ENCODE measurements around the gene HDAC5.
"Not testable (repeated sequence)": the region's sequence is repeated elsewhere in the genome, so short reads cannot be mapped to it uniquely, and the experiment has no call there.

Gene HDAC5

DNA sequence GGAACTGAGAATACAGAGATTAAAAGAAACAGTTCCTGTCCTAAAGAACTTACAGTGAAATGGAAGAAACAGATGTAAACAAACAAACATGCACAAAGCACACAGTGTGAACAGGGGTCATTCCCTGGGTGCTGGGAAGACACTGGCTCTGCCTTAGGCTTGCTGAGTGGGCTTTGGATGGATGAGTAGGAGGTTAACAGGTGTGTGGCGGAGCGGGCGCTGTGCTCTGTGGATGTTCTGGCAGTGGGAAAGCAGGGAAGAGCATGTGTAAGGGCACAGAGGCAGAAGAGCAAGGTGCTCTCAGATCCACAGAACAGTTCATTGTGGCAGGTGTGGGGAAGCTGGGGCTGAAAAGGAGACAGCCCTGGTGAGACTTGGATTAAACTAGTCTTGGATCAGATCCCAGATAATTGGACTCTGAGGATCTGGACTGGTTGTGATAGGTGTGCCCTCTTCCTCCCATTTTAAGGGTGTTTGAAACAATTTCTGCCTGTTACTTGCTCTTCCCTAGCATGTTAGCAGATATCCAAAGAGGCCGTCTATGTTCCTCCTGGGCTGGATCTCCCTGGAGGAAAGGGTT is 26.4 kb upstream of the HDAC5 start:
- TF ChIP-seq EZH2phosphoT487 (IDR thresholded peaks at IDR 0.05; ENCODE audit: borderline replicate concordance) = no peak
- TF ChIP-seq, protein P1, sequence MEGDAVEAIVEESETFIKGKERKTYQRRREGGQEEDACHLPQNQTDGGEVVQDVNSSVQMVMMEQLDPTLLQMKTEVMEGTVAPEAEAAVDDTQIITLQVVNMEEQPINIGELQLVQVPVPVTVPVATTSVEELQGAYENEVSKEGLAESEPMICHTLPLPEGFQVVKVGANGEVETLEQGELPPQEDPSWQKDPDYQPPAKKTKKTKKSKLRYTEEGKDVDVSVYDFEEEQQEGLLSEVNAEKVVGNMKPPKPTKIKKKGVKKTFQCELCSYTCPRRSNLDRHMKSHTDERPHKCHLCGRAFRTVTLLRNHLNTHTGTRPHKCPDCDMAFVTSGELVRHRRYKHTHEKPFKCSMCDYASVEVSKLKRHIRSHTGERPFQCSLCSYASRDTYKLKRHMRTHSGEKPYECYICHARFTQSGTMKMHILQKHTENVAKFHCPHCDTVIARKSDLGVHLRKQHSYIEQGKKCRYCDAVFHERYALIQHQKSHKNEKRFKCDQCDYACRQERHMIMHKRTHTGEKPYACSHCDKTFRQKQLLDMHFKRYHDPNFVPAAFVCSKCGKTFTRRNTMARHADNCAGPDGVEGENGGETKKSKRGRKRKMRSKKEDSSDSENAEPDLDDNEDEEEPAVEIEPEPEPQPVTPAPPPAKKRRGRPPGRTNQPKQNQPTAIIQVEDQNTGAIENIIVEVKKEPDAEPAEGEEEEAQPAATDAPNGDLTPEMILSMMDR (conservative IDR thresholded peaks at IDR 0.05; ENCODE audit: low read length) = no peak
- Histone ChIP-seq H4K20me1 (ENCODE audit: insufficient read depth, low read length, poor library complexity, severe bottlenecking) (peaks cover 4% of the 10 kb centered on the region), H3K4me1 (ENCODE audit: insufficient read depth, low read length, poor library complexity, severe bottlenecking) (peaks cover 21% of the 10 kb centered on the region), H3K9me2 (replicated peaks; ENCODE audit: low read depth, low read length) (no peaks in the 10 kb centered on the region), H3K36me3 (ENCODE audit: insufficient read depth, low read length) (peaks cover 35% of the 10 kb centered on the region; the same call in 1 of the 2 replicates), H2AFZ (ENCODE audit: low read length) (no peak overlapping the region), H3K4me3 (ENCODE audit: low read length, poor library complexity, severe bottlenecking) (no peak overlapping the region), H3F3A (ENCODE audit: low read depth) (no peaks in the 10 kb centered on the region), H3K9me3 (ENCODE audit: insufficient read depth, low read depth, low read length) (no peaks in the 10 kb centered on the region), H3K27me3 (ENCODE audit: insufficient read depth, low read length, poor library complexity, severe bottlenecking) (no peaks in the 10 kb centered on the region), H3K79me2 (ENCODE audit: insufficient read depth, low read length) (peaks cover 48% of the 10 kb centered on the region), H3K4me2 (ENCODE audit: low read depth, low read length, poor library complexity, severe bottlenecking) (peak overlapping the region; percentile 55), H3K9ac (ENCODE audit: low read depth, low read length, poor library complexity, severe bottlenecking) (peak overlapping the region; percentile 21)

DNA sequence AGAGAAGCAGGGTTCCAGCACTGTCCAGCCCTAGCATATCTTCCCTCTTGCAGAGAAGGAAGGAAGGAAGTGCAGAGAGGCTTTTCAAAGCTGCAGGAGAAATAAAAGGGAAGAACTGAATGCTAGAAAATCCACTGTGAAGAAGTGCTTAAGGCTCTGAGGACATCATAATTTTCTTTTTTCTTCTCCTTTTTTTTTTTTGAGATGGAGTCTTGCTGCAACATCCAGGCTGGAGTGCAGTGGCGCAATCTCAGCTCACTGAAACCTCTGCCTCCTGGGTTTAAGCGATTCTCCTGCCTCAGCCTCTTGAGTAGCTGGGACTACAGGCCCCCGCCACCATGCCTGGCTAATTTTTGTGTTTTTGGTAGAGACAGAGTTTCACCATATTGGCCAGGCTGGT is 25.6 kb upstream of the HDAC5 start:
- not testable (repeated sequence) for H3K9me2 ChIP-seq (replicated peaks; ENCODE audit: low read depth, low read length); H3K9me3 ChIP-seq (ENCODE audit: insufficient read depth, low read depth, low read length); H3K4me3 ChIP-seq (ENCODE audit: low read length, poor library complexity, severe bottlenecking); H4K20me1 ChIP-seq (ENCODE audit: insufficient read depth, low read length, poor library complexity, severe bottlenecking); H3F3A ChIP-seq (ENCODE audit: low read depth); H2AFZ ChIP-seq (ENCODE audit: low read length); H3K27me3 ChIP-seq (ENCODE audit: insufficient read depth, low read length, poor library complexity, severe bottlenecking)
- H3K4me2 ChIP-seq (ENCODE audit: low read depth, low read length, poor library complexity, severe bottlenecking) = peak overlapping the region; percentile 55
- H3K4me1 ChIP-seq (ENCODE audit: insufficient read depth, low read length, poor library complexity, severe bottlenecking) = peaks cover 21% of the 10 kb centered on the region
- H3K9ac ChIP-seq (ENCODE audit: low read depth, low read length, poor library complexity, severe bottlenecking) = peak overlapping the region; percentile 21
- peaks cover 28% of the 10 kb centered on the region; the same call in 1 of the 2 replicates for H3K36me3 ChIP-seq (ENCODE audit: insufficient read depth, low read length)
- H3K79me2 ChIP-seq (ENCODE audit: insufficient read depth, low read length) = peaks cover 48% of the 10 kb centered on the region

DNA sequence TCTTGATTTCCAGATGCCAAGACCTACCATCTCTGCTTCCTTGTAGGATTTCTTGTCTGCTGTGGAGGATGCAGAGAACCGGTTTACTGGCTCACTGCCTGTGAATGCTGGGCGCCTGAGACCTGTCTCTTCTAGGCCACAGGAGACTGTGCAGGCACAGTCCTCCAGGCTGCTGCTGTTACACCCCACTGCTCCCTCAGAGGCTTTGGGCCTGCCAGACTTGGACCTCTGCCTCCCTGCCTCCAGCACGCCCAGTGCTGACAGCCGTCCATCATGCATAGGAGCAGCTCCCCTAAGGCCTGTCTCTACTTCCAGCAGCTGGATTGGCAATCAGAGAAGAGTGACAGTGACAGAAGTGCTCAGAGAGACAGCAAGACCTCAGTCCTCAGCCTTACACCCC is 24.4 kb upstream of the HDAC5 start:
- no peak overlapping the region for H3K4me3 ChIP-seq (ENCODE audit: low read length, poor library complexity, severe bottlenecking)
- no peak overlapping the region for H3K4me2 ChIP-seq (ENCODE audit: low read depth, low read length, poor library complexity, severe bottlenecking)
- H3K4me1 ChIP-seq (ENCODE audit: insufficient read depth, low read length, poor library complexity, severe bottlenecking) = peaks cover 22% of the 10 kb centered on the region
- H3K36me3 ChIP-seq (ENCODE audit: insufficient read depth, low read length) = peaks cover 22% of the 10 kb centered on the region; the same call in 1 of the 2 replicates
- H3F3A ChIP-seq (ENCODE audit: low read depth) = no peaks in the 10 kb centered on the region
- no peak overlapping the region for H2AFZ ChIP-seq (ENCODE audit: low read length)
- H3K9ac ChIP-seq (ENCODE audit: low read depth, low read length, poor library complexity, severe bottlenecking) = no peak overlapping the region
- H3K79me2 ChIP-seq (ENCODE audit: insufficient read depth, low read length) = peaks cover 53% of the 10 kb centered on the region
- H3K9me2 ChIP-seq (replicated peaks; ENCODE audit: low read depth, low read length) = no peaks in the 10 kb centered on the region
- no peak for TF ChIP-seq EZH2phosphoT487 (IDR thresholded peaks at IDR 0.05; ENCODE audit: borderline replicate concordance)
- TF ChIP-seq, protein P1 (conservative IDR thresholded peaks at IDR 0.05; ENCODE audit: low read length) = no peak
- H3K27me3 ChIP-seq (ENCODE audit: insufficient read depth, low read length, poor library complexity, severe bottlenecking) = no peaks in the 10 kb centered on the region
- peaks cover 4% of the 10 kb centered on the region for H4K20me1 ChIP-seq (ENCODE audit: insufficient read depth, low read length, poor library complexity, severe bottlenecking)
- H3K9me3 ChIP-seq (ENCODE audit: insufficient read depth, low read depth, low read length) = no peaks in the 10 kb centered on the region

Data from Loucy (cell line).